Breast epithelium (tissue), 4 donors: ENCODE measurements around the gene NDUFAF8. TPM values are rescaled to one million over a fixed set of nuclear protein-coding genes. Genes with fewer than 3 reads are reported as not detected.

Experiments used
- DNase-seq, 2 donors: peaks; one replicate each; pipeline ENCODE4 v3.0.0-alpha.2; 2019; ENCODE audit warnings: low spot score in 2 of 2
- H3K27ac ChIP-seq, 2 donors: fragments of 200-600 bp; sonication (generic) in 1 of 2; one replicate each; pipeline ENCODE4 v1.5.1; 2016 to 2019; ENCODE audit warnings: mild to moderate bottlenecking in 1 of 2
- H3K27me3 ChIP-seq, 2 donors: fragments of 200-600 bp; sonication (generic) in 1 of 2; one replicate each; pipeline versions ENCODE4 v1.5.1 to v1.6.0; 2017 to 2019; ENCODE audit warnings: control low read depth in 1 of 2, mild to moderate bottlenecking in 1 of 2
- H3K36me3 ChIP-seq: fragments of 200-600 bp; one replicate; pipeline ENCODE4 v1.5.1; 2019
- H3K4me1 ChIP-seq, 2 donors: fragments of 200-600 bp; sonication (generic); one replicate each; pipeline ENCODE4 v1.5.1; 2016 to 2019; ENCODE audit warnings: control low read depth in 1 of 2
- H3K4me3 ChIP-seq, 3 donors: fragments of 200-600 bp; sonication (generic); 1 replicate in 2 of 3; 2 replicates in 1 of 3; pipeline ENCODE4 v1.5.1; 2016 to 2019; ENCODE audit warnings: mild to moderate bottlenecking in 3 of 3, moderate library complexity in 2 of 3
- H3K9me3 ChIP-seq, 2 donors: fragments of 200-600 bp; sonication (generic) in 1 of 2; one replicate each; pipeline ENCODE4 v1.5.1; 2016 to 2019; ENCODE audit warnings: control low read depth in 1 of 2
- POLR2A ChIP-seq: fragments of 450-650 bp; IDR thresholded peaks from one replicate; pipeline ENCODE4 v1.6.1; 2016; ENCODE audit warnings: antibody characterized with exemption, mild to moderate bottlenecking, moderate library complexity
- POLR2AphosphoS5 ChIP-seq, 3 donors: sonication (generic); formaldehyde crosslinking; IDR thresholded peaks; one replicate each; pipeline ENCODE4 v1.6.1; 2017; ENCODE audit warnings: antibody characterized with exemption in 3 of 3
- intact Hi-C: fragments of 100-400 bp; cut with DNase I; formaldehyde crosslinking; loops from one replicate; pipeline ENCODE4 v1.15.1; 2023; ENCODE audit warnings: low total_unique reads
- total RNA-seq, 3 donors: library from RNA; depleted of rRNA; stranded (reverse); fragments of >200 nt; gene quantifications; one replicate each; pipeline ENCODE4 v1.1.0, GENCODE V29; 2016
- TF ChIP-seq, protein P1 (sequence below), 3 donors: fragments of 450-650 bp; IDR thresholded peaks; one replicate each; pipeline ENCODE4 v1.5.1; 2016 to 2017; ENCODE audit warnings: antibody characterized with exemption in 3 of 3, mild to moderate bottlenecking in 3 of 3, moderate library complexity in 3 of 3

The NDUFAF8 gene
- total RNA-seq, 3 donors from 2014 or later = 34.2 to 39.7 (median 35.2) TPM

DNA sequence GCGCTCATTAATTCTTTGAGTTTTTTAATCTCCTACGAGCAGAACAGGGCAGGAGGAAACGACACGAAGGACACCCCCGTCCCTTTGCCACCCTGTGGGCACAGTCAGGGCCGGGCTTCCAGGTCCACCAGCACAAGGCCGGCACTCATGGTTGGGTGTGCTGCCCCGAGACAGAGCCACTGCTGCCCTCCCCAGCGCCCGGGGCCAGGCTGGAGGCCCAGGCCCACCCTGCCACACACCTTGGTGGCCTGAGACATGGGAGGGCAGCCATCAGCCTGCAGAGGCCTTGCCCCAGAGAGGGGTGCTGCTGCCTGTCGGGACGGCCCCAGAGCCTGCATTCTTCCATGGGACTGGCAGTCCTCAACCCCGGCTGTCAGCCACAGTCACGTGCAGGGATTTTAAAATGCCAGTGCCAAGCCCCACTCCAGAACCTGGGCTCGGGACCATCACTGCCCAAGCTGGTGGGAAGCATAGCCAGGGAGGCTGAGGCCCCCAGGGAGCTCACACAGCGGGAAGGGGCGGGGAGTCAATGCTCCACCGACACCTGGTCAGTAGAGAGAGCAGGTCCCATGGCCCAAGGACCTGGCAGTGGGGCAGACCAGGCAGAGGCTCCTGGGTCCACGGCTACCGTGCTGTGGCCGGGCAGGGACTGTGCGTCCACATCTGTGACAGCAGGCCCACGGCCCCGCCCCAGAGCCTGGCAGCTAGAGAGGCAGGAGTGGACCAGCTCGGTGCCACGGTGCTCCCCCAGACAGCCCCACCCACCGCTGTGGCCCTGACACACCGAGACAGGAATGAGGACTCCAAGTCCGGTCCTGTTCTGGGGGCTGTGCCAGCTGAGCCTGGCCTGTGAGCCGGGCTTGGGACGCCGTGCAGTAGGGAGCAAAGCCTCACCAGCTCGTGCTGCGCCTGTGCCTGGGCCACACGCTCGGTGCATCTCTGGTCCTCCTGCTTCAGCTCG is 43.9 kb upstream of the NDUFAF8 start:
- Histone ChIP-seq H3K4me3 (no peak overlapping the region), H3K36me3 (no peaks in the 10 kb centered on the region), H3K4me1 (no peaks in the 10 kb centered on the region), H3K9me3 (no peaks in the 10 kb centered on the region), H3K27ac (no peak overlapping the region), H3K27me3 (no peaks in the 10 kb centered on the region)
- intact Hi-C loops = no loop called here
- DNase-seq = peak in 1 of 2 donors; percentile 84
- TF ChIP-seq, protein P1, sequence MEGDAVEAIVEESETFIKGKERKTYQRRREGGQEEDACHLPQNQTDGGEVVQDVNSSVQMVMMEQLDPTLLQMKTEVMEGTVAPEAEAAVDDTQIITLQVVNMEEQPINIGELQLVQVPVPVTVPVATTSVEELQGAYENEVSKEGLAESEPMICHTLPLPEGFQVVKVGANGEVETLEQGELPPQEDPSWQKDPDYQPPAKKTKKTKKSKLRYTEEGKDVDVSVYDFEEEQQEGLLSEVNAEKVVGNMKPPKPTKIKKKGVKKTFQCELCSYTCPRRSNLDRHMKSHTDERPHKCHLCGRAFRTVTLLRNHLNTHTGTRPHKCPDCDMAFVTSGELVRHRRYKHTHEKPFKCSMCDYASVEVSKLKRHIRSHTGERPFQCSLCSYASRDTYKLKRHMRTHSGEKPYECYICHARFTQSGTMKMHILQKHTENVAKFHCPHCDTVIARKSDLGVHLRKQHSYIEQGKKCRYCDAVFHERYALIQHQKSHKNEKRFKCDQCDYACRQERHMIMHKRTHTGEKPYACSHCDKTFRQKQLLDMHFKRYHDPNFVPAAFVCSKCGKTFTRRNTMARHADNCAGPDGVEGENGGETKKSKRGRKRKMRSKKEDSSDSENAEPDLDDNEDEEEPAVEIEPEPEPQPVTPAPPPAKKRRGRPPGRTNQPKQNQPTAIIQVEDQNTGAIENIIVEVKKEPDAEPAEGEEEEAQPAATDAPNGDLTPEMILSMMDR (IDR thresholded peaks at IDR 0.05) = no peak
- no peak for TF ChIP-seq POLR2AphosphoS5 (IDR thresholded peaks at IDR 0.05)
- no peak for TF ChIP-seq POLR2A

GRCh38 chr17:81195941-81196495 is 43.1 kb upstream of the NDUFAF8 start:
- H3K36me3 ChIP-seq = no peaks in the 10 kb centered on the region
- intact Hi-C loops = no loop called here
- no peak overlapping the region for H3K27ac ChIP-seq
- no peaks in the 10 kb centered on the region for H3K4me1 ChIP-seq
- no peaks in the 10 kb centered on the region for H3K9me3 ChIP-seq
- no peak for DNase-seq
- TF ChIP-seq, protein P1 (IDR thresholded peaks at IDR 0.05) = no peak
- H3K27me3 ChIP-seq = no peaks in the 10 kb centered on the region
- H3K4me3 ChIP-seq = no peak overlapping the region

- intact Hi-C loops = no loop called here
These were observed 42.4 kb upstream of the NDUFAF8 start for GRCh38 chr17:81196505-81197408.

GRCh38 chr17:81197409-81197795 is 41.7 kb upstream of the NDUFAF8 start:
- no peak overlapping the region for H3K27ac ChIP-seq
- no peak overlapping the region for H3K4me3 ChIP-seq
- intact Hi-C loops = no loop called here
- no peaks in the 10 kb centered on the region for H3K4me1 ChIP-seq
- no peaks in the 10 kb centered on the region for H3K36me3 ChIP-seq
- no peaks in the 10 kb centered on the region for H3K27me3 ChIP-seq
- TF ChIP-seq, protein P1 (IDR thresholded peaks at IDR 0.05) = no peak
- TF ChIP-seq POLR2A (no peak), POLR2AphosphoS5 (IDR thresholded peaks at IDR 0.05) (no peak)
- no peaks in the 10 kb centered on the region for H3K9me3 ChIP-seq
- DNase-seq = no peak

More at GRCh38 chr17:81196505-81197408, 42.4 kb upstream of the NDUFAF8 start:
- Histone ChIP-seq H3K4me3 (no peak overlapping the region), H3K27ac (no peak overlapping the region), H3K36me3 (no peaks in the 10 kb centered on the region), H3K9me3 (no peaks in the 10 kb centered on the region), H3K4me1 (no peaks in the 10 kb centered on the region), H3K27me3 (no peaks in the 10 kb centered on the region)
- DNase-seq = no peak
- TF ChIP-seq POLR2A = no peak
- TF ChIP-seq, protein P1 (IDR thresholded peaks at IDR 0.05) = no peak
- no peak for TF ChIP-seq POLR2AphosphoS5 (IDR thresholded peaks at IDR 0.05)
